Gastrocnemius medialis (tissue), 4 donors: Measurements from ENCODE around the gene PTPN23.

Experiments used
- POLR2A ChIP-seq, 2 donors: fragments of 450-650 bp; IDR thresholded peaks; one replicate each; pipeline ENCODE4 v1.6.1; 2017; ENCODE audit warnings: antibody characterized with exemption in 2 of 2, mild to moderate bottlenecking in 2 of 2, moderate library complexity in 2 of 2
- TF ChIP-seq, protein P1 (sequence below), 5 experiments: fragments of 450-650 bp in 3 of 5; fragments of 200-600 bp in 2 of 5; sonication (generic) in 2 of 5; IDR thresholded peaks in 4 of 5; conservative IDR thresholded peaks in 1 of 5; 1 replicate in 4 of 5; 2 replicates in 1 of 5; pipeline ENCODE4 v1.5.1; 2016 to 2019; ENCODE audit warnings: antibody characterized with exemption in 5 of 5, mild to moderate bottlenecking in 3 of 5, moderate library complexity in 3 of 5

GRCh38 chr3:47405820-47406761, 25.3 kb downstream of the PTPN23 start:
- TF ChIP-seq POLR2A (IDR thresholded peaks at IDR 0.05) = no peak
- TF ChIP-seq, protein P1, sequence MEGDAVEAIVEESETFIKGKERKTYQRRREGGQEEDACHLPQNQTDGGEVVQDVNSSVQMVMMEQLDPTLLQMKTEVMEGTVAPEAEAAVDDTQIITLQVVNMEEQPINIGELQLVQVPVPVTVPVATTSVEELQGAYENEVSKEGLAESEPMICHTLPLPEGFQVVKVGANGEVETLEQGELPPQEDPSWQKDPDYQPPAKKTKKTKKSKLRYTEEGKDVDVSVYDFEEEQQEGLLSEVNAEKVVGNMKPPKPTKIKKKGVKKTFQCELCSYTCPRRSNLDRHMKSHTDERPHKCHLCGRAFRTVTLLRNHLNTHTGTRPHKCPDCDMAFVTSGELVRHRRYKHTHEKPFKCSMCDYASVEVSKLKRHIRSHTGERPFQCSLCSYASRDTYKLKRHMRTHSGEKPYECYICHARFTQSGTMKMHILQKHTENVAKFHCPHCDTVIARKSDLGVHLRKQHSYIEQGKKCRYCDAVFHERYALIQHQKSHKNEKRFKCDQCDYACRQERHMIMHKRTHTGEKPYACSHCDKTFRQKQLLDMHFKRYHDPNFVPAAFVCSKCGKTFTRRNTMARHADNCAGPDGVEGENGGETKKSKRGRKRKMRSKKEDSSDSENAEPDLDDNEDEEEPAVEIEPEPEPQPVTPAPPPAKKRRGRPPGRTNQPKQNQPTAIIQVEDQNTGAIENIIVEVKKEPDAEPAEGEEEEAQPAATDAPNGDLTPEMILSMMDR (IDR thresholded peaks at IDR 0.05 in 4 of 5, conservative IDR thresholded peaks at IDR 0.05 in 1 of 5) = no peak
